Stimulated activated naive B cell treated with anti-CD40 and anti-IgM and Interleukin-4, amounts not matched to agents 10 μg/mL and 1 μg/mL and 100 μg/mL, for 72 hours (primary cell): ENCODE data around the gene S100G.

ENCODE experiments used
- ATAC-seq, 2 donors: fragments of 150-1000 bp; cut with Tn5 transposase; replicated peaks; 2 replicates each; pipeline ENCODE4 v1.10.0; 2021; ENCODE audit warnings: moderate library complexity in 1 of 2
- DNase-seq: peaks from one replicate; pipeline ENCODE4 v3.0.0; 2021
- H3K27ac Mint-ChIP-seq: one replicate; pipeline ENCODE4 v1.8.0; 2022; ENCODE audit warnings: mild to moderate bottlenecking, mixed read lengths
- H3K27me3 Mint-ChIP-seq, 2 donors: one replicate each; pipeline ENCODE4 v1.8.0; 2022; ENCODE audit warnings: mixed read lengths in 2 of 2
- H3K36me3 Mint-ChIP-seq, 2 donors: one replicate each; pipeline ENCODE4 v1.8.0; 2022; ENCODE audit warnings: mixed read lengths in 2 of 2, mild to moderate bottlenecking in 1 of 2
- H3K4me1 Mint-ChIP-seq, 2 donors: one replicate each; pipeline ENCODE4 v1.8.0; 2022; ENCODE audit warnings: mixed read lengths in 2 of 2, mild to moderate bottlenecking in 1 of 2
- H3K4me3 Mint-ChIP-seq, 2 donors: one replicate each; pipeline ENCODE4 v1.8.0; 2022; ENCODE audit warnings: mild to moderate bottlenecking in 2 of 2, mixed read lengths in 2 of 2, moderate library complexity in 1 of 2
- H3K9me3 Mint-ChIP-seq, 2 donors: one replicate each; pipeline ENCODE4 v1.8.0; 2022; ENCODE audit warnings: mixed read lengths in 2 of 2, mild to moderate bottlenecking in 1 of 2

Gene S100G

DNA sequence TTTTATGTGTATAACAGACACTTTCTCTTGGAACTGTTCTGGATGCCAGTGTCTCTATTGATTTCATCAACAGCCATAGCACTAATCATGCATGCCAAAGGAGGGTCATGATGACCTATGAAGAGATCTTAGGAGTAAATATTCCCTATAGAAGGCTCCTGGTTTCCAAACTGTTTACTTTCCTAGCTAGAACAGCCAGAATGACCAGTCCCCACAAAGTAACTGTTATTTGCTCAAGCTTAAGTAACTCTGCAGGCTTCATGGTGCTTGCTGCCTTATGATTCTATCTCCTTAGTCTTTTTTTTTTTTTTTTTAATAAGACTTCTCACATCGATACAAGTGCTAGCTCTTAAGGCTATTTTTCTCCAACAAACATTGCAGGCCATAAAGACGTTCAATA, 12.4 kb downstream of the S100G start:
- no peaks in the 10 kb centered on the region for H3K27me3 Mint-ChIP-seq
- H3K4me1 Mint-ChIP-seq, result no peaks in the 10 kb centered on the region
- ATAC-seq (no peak), DNase-seq (no peak)
- H3K36me3 Mint-ChIP-seq, result peaks cover 2 to 10% of the 10 kb centered on the region in 2 donors
- H3K9me3 Mint-ChIP-seq, result no peaks in the 10 kb centered on the region
- H3K27ac Mint-ChIP-seq, result no peak overlapping the region
- H3K4me3 Mint-ChIP-seq, result no peak overlapping the region

DNA sequence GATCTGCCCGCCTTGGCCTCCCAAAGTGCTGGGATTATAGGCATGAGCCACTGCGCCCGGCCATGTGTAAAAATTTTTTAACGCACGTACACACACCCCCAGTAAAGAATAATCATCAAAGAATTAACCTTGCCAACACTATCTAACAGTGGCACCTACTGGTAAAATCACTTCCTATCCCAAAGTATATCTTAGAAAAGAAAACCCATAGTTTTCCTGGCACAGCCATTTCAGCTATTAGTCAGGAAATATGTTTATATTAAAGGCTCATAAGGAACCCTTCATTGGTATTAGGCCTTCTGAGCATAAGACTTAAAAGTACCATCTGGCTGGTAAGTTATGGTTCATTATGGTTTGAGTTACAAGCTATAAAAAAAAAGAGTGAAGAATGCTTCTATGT, 14.1 kb downstream of the S100G start:
- Mint-ChIP-seq H3K27ac (no peak overlapping the region), H3K9me3 (no peaks in the 10 kb centered on the region), H3K4me3 (no peak overlapping the region), H3K27me3 (no peaks in the 10 kb centered on the region), H3K4me1 (no peaks in the 10 kb centered on the region), H3K36me3 (peaks cover 5 to 10% of the 10 kb centered on the region in 2 donors)
- no peak for DNase-seq
- ATAC-seq, result no peak

DNA sequence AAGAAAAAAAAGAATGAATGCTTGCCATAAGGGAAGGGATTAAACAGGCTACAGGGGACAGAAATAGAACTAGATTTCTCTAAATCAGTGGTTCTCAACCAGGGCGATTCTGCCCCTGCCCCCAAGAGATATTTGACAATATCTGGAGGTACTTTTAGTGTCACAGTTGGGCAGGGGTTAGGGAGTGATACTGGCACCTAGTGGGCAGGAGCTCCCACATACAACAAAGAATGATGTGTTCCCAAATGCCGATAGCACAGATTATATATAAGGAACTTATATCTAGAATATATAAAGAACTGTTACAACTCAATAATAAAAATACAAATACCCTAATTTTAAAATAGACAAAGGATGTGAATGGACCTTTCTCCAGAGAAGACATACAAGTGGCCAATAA, 14.7 kb downstream of the S100G start:
- DNase-seq, result no peak

DNA sequence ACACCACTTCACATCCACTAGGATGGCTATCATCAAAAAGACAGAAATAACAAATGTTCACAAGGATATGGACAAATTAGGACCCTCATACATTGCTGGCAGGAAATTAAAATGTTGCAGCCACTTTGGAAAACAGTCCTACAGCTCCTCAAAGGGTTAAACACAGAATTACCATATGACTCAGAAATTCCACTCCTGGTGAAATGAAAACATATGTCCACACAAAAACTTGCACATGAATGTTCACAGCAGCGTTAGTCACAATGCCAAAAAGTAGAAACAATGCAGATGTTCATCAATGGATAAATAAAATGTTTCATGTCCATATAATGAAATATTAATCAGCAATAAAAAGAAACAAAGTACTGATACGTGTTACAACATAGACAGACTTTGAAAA, 15.1 kb downstream of the S100G start:
- Mint-ChIP-seq H3K4me1 (no peaks in the 10 kb centered on the region), H3K27me3 (no peaks in the 10 kb centered on the region), H3K27ac (no peak overlapping the region), H3K36me3 (peaks cover 8 to 11% of the 10 kb centered on the region in 2 donors), H3K9me3 (no peaks in the 10 kb centered on the region), H3K4me3 (no peak overlapping the region)
- no peak for ATAC-seq
- no peak for DNase-seq

More for the DNA sequence above, 14.7 kb downstream of the S100G start:
- H3K9me3 Mint-ChIP-seq, result no peaks in the 10 kb centered on the region
- no peaks in the 10 kb centered on the region for H3K27me3 Mint-ChIP-seq
- H3K4me1 Mint-ChIP-seq, result no peaks in the 10 kb centered on the region
- H3K27ac Mint-ChIP-seq, result no peak overlapping the region
- H3K36me3 Mint-ChIP-seq, result peaks cover 6 to 11% of the 10 kb centered on the region in 2 donors
- ATAC-seq, result no peak
- no peak overlapping the region for H3K4me3 Mint-ChIP-seq

DNA sequence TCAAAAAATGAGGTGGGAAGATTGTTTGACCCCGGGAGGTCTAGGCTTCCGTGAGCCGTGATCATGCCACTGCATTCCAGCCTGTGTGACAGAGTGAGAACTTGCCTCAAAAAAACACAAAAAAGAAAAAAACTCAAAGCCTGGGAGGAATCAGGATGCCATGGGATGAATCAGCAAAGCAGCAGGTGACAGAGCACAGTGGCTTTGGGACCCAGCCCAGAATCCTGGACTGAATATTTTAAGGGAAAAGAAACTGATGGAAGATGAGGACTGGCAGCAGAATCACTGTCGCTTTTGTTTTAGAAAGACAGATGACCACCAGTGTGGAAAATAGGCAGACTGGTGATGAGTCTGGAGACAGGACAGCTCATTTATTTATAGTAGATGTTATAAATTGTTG, 16.6 kb downstream of the S100G start:
- Mint-ChIP-seq H3K36me3 (peaks cover 8 to 18% of the 10 kb centered on the region in 2 donors), H3K4me1 (no peaks in the 10 kb centered on the region), H3K27ac (no peak overlapping the region), H3K4me3 (no peak overlapping the region), H3K9me3 (no peaks in the 10 kb centered on the region), H3K27me3 (no peaks in the 10 kb centered on the region)
- DNase-seq (no peak), ATAC-seq (no peak)

DNA sequence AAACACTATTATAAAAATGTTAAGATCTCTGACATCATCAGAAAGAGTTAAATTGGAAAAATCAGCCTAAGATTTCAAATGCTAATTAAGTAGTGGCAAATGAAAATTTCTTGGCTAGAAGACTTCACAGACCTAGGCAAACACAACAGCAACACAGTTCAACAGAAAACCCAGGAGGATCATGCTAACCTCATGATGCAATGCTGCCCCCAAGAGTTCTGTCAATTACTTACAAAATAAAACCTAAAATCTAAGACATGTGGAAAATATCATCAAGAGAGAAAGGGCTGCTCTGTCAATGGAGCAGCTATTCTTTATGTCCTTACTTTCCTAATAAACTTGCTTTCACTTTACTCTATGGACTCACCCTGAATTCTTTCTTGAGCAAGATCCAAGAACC, 21.0 kb downstream of the S100G start:
- Mint-ChIP-seq H3K9me3 (no peaks in the 10 kb centered on the region), H3K4me1 (no peaks in the 10 kb centered on the region), H3K36me3 (peaks cover 6 to 11% of the 10 kb centered on the region in 2 donors), H3K27me3 (no peaks in the 10 kb centered on the region), H3K4me3 (no peak overlapping the region), H3K27ac (no peak overlapping the region)
- no peak for DNase-seq
- no peak for ATAC-seq

DNA sequence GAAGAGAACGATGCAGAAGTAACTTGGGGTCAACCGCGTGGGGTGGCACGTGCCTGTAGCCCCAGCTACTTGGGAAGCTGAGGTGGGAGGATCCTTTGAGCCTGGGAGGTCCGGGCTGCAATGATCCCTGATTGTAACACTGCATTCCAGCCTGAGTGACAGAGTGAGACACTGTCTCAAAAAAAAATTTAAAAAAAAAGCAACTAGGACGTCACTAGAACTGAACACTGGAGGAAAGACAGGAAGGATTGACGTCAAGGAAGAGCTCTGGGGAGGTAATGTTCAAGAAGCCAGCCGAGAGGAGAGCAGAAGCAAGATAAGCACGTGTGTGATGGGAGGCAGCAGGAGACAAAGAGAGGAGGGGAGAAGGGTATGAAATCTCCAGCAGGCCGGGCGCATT, 28.7 kb downstream of the S100G start:
- Mint-ChIP-seq H3K4me1 (no peaks in the 10 kb centered on the region), H3K9me3 (no peaks in the 10 kb centered on the region), H3K4me3 (no peak overlapping the region), H3K27ac (no peak overlapping the region), H3K36me3 (peaks cover 3 to 10% of the 10 kb centered on the region in 2 donors), H3K27me3 (no peaks in the 10 kb centered on the region)
- ATAC-seq (no peak), DNase-seq (no peak)

DNA sequence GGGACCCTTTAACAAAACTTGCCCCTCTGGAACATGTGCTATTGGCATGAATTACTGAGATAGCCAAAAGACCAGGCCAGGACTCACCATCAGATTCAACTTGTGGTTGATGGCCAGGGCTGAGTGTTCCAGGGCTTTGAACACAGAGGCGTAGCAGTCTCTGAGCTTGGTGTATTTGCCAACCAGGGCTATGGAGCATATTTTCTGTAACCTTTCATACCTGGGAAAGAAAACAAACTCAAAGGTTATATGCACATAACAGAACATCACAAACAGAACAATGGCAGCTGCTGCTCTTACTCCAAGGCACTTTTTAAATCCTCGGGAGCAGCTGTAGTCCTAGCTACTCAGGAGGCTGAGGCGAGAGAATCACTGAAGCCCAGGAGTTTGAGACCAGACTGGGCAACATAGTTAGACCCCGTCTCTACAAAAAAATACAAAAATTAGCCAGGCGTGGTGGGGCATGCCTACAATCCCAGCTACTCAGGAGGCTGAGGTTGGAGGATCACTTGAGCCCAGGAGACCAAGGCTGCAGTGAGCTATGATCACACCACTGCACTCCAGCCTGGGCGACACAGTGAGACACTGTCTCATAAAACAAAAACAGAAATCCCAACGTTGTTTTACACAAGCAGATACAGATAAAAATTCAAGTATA, 33.2 kb downstream of the S100G start:
- Mint-ChIP-seq H3K27me3 (no peaks in the 10 kb centered on the region), H3K9me3 (no peaks in the 10 kb centered on the region), H3K4me3 (no peak overlapping the region), H3K36me3 (peaks cover 3 to 4% of the 10 kb centered on the region in 2 donors), H3K4me1 (no peaks in the 10 kb centered on the region), H3K27ac (no peak overlapping the region)
- ATAC-seq (no peak), DNase-seq (no peak)

DNA sequence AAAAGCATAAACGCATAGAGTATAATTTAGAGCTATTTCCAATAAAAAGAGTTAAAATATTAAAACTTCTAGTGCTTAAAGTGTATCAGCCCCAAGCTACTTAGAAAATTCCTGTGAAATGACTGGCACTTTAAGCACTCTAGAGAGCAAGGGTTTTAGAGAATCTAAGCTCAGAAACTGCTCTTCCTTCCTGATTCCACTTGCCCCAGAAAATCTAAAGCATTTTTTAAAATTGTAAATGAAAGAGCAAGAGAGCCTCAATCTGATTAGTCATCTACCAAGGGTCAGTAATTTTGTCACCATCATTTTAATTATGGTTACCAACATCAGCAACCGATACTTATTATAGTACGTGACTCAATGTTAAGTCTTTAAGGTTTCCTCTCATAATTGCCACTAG, 37.6 kb downstream of the S100G start:
- Mint-ChIP-seq H3K4me3 (no peak overlapping the region), H3K9me3 (no peaks in the 10 kb centered on the region), H3K27ac (no peak overlapping the region), H3K4me1 (no peaks in the 10 kb centered on the region), H3K36me3 (peaks cover 4 to 7% of the 10 kb centered on the region in 2 donors), H3K27me3 (no peaks in the 10 kb centered on the region)
- DNase-seq (no peak), ATAC-seq (no peak)

DNA sequence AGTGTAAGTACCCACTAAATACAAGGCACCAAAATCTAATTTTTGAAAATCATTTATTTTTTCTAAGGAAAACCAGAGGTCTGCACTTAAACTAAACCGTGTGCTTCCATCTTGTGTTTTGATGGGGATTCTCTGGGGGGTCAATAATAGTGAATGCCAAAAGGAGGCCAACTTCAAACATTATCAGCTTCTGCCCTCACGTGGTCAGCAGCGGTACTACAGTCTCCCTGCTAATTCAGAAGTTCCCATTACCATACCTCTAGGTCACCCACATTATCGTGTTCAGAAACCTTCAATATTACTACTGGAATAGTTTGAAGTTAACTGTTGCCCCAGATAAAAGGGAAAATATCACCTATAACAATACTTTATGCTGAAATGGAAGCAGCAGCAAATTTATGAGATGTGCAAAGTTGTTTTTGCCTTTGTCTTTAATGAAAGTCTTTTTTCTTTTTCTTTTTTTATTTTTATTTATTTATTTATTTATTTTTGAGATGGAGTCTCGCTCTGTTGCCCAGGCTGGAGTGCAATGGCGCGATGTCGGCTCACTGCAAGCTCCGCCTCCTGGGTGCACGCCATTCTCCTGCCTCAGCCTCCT, 45.2 kb downstream of the S100G start:
- no peak overlapping the region for H3K27ac Mint-ChIP-seq
- ATAC-seq (peak; percentile 45 to 78), DNase-seq (peak; percentile 39)

DNA sequence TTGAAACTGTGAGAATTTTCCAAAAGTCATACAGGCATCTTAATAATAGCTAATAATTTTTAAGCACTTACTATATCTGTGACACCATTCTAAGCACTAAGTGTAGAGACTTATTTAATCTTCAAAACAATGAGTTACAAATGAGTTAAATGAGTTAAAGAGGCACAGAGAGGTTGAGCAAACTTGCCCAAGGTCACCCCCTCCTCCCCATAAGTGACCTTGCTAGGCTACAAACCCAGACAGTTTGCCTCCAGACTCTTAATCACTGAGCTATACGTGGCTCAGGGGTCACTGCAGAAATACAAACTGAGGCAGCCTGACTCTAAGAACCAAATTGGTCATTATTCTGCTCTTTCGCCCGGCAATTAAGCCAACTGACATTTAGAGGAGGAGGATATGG, 47.0 kb downstream of the S100G start:
- H3K4me1 Mint-ChIP-seq, result no peaks in the 10 kb centered on the region
- H3K27me3 Mint-ChIP-seq, result peaks cover 0 to 4% of the 10 kb centered on the region in 2 donors
- H3K9me3 Mint-ChIP-seq, result no peaks in the 10 kb centered on the region
- H3K27ac Mint-ChIP-seq, result no peak overlapping the region
- ATAC-seq, result no peak
- no peak overlapping the region for H3K4me3 Mint-ChIP-seq
- DNase-seq, result no peak
- peaks cover 2 to 5% of the 10 kb centered on the region in 2 donors for H3K36me3 Mint-ChIP-seq

More for the DNA sequence above, 45.2 kb downstream of the S100G start:
- Mint-ChIP-seq H3K36me3 (peaks cover 5 to 7% of the 10 kb centered on the region in 2 donors), H3K4me3 (no peak overlapping the region), H3K9me3 (no peaks in the 10 kb centered on the region), H3K4me1 (no peaks in the 10 kb centered on the region), H3K27me3 (peaks cover 0 to 4% of the 10 kb centered on the region in 2 donors)

DNA sequence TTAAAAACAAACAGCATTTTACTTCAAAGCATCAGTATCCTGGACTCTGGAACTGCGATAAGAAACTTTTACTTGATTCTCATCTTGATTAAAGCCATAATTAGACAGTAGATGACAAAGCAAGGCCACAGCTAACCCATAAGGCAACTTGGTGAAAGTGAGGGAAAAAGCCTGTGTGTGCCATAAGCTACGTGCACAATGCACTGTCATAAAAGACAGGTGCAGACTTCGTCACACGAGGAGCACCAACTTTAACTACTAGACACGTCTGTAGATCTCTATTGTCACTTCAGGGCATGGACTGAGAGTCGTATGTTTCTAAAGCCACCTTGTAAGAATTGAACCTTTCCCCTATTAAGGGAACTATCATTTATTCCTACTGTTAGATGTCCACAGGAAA, 49.4 kb downstream of the S100G start:
- peaks cover 0 to 1% of the 10 kb centered on the region in 2 donors for H3K36me3 Mint-ChIP-seq
- H3K4me3 Mint-ChIP-seq, result no peak overlapping the region
- H3K4me1 Mint-ChIP-seq, result no peaks in the 10 kb centered on the region
- no peak for DNase-seq
- H3K27ac Mint-ChIP-seq, result no peak overlapping the region
- H3K9me3 Mint-ChIP-seq, result no peaks in the 10 kb centered on the region
- H3K27me3 Mint-ChIP-seq, result peaks cover 0 to 7% of the 10 kb centered on the region in 2 donors
- no peak for ATAC-seq

DNA sequence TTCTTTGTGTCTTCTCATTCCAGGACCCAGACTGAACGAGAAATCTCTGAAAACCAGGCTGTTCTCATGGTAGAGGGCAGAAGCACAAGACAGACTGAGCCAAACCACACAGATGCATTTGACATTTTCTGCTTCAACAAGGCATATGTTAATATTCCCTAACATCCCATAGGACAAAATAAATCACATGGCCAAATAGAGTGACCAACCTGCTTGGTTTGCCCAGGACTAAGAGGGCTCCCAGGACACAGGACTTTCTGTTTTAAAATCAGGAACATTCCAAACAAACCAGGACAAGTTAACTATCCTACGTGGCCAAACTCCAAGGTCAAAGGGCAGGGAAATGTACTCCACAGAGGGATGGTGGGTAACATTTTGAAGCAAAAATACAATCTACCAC, 50.8 kb downstream of the S100G start:
- H3K27me3 Mint-ChIP-seq, result peaks cover 0 to 9% of the 10 kb centered on the region in 2 donors
- H3K4me3 Mint-ChIP-seq, result no peak overlapping the region
- H3K9me3 Mint-ChIP-seq, result no peaks in the 10 kb centered on the region
- H3K4me1 Mint-ChIP-seq, result no peaks in the 10 kb centered on the region
- no peaks in the 10 kb centered on the region for H3K36me3 Mint-ChIP-seq
- no peak for ATAC-seq
- H3K27ac Mint-ChIP-seq, result no peak overlapping the region
- DNase-seq, result no peak

DNA sequence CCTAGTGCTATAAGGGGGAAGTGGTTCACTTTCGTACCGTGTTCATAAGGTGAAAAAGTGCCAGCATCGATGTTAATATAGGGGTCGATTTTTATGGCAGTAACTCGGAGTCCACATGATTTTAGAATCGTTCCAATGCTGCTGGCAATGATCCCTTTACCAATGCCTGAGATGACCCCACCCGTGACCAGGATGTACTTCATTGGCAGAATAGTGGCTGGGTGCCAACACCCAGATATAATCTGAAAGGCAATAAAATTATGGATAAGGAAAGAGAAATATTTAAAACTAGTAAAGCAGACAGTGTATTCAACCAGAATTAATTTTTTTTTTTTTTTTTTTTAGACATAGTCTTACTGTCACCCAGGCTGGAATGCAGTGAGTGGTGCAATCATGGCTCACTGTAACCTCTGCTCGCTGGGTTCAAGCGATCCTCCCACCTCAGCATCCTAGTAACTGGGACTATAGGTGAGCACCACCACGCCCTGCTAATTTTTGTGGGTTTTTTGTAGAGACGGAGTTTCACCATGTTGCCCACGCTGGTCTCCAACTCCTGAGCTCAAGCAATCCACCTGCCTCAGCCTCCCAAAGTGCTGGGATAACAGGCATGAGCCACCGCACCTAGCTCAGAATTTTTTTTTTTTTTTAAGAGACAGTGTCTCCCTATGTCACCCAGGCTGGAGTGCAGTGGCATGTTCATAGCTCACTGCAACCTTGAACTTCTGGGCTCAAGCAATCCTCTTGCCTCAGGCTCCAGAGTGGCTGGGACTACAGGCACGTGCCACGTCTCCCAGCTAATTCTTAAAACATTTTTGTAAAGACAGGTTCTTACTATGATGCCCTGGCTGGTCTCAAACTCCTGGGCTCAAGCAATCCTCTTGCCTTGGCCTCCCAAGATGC, 53.0 kb downstream of the S100G start:
- DNase-seq (no peak), ATAC-seq (no peak)
- no peaks in the 10 kb centered on the region for H3K9me3 Mint-ChIP-seq
- peaks cover 0 to 5% of the 10 kb centered on the region in 2 donors for H3K27me3 Mint-ChIP-seq
- no peaks in the 10 kb centered on the region for H3K4me1 Mint-ChIP-seq
- peaks cover 0 to 2% of the 10 kb centered on the region in 2 donors for H3K36me3 Mint-ChIP-seq
- H3K4me3 Mint-ChIP-seq, result no peak overlapping the region
- H3K27ac Mint-ChIP-seq, result no peak overlapping the region
